ENCODE results near the gene AP1S1. TPM values are rescaled to one million over a fixed set of nuclear protein-coding genes. Genes with fewer than 3 reads are reported as not detected.

AP1S1 gene
- total RNA-seq, 3 donors from 2014 or later, result 32.3 to 83.6 (median 63.9) TPM

DNA sequence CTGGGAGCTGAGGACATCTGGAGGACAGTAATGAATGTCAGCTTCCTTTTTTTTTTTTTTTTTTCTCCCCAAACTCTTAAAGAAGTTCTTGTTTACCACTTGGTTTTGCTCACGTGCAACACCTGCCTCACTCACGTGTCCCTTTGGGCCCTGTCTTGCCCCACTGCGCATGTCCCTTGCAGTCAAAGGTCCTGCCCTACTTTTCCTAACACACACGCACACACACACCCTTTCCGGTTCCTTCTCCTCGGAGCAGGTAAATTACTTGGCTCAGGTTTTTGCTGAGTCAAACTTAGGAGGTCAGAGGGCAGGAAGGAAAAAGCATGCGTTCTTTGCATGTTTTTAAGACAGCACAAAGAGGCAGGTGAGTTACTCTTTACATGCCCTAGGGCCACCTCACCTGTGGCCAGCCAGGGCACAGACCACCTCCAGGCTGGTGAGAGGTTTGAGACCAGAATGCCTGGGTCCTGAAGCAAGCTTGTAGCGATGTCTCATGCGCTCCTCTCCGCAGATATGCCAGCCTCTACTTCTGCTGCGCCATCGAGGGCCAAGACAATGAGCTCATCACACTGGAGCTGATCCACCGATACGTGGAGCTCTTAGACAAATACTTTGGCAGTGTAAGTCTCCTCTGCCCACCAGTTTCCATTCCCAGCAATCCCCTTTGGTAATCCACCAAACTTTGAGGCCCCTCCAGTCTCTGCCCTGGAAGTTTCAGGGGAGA is 2.8 kb downstream of the AP1S1 start:
- intact Hi-C loops (cut with DNase I, micrococcal nuclease), result loop anchor here in 1 of 2 donors (10.0 kb wide), 1 partner anchor 128 kb away; no protein-coding TSS in a partner anchor
- no peak for TF ChIP-seq CTCF (IDR thresholded peaks at IDR 0.05)
- H3K9me3 ChIP-seq, result no peaks in the 10 kb centered on the region
- ATAC-seq (peak; percentile 70), DNase-seq (peak in 2 of 3 donors; percentile 70 to 71)
- no peaks in the 10 kb centered on the region for H3K36me3 ChIP-seq (ENCODE audit: low read depth)
- peaks cover 9% of the 10 kb centered on the region for H3K4me1 ChIP-seq (ENCODE audit: low read depth)
- H3K4me3 ChIP-seq, result no peak overlapping the region

DNA sequence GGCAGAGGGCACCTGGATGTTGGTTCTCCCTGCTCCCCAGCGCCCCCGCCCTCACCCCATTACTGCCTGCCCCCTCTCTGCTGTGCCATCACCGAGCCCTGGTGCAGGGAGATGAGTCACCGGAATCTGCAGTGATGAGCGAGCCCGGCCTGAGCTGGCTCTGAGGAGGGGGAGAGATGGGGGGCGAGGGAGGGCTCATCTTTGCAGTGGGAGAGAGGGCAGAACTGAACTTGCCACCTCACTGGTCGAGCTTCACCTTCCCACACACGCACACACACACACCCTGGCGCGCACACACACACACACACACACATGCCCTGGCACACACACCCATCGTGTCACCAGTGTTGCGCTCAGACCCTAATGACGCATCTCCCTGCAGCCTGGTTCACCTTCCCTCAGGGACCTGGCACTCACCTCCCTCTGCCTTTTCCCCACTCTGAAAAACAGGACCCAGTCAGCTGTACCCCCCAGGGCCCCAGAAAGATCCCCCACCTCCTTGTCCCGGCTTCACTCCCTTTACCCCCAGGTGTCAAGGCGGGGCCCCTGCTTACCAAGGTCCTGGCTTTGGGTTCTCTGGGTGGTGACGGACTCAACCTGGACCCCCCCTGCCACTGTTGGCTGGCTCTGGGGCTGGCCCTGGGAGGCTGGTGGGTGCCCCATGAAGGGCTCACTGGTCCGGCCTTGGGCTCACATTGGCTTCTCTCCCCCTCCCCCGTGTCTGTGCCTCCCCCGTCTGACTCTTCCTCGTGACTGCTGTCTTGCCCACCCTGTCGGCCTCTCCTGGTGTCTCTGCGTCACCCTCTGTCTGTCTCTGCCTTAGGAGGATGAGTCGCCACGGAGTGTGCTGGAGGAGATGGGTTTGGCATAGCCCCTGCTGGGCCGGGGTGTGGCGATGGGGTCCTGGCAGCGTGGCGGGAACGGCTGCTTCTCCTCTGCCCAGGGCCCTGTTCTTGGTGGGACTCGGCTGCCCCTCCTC is 5.7 kb downstream of the AP1S1 start:
- H3K36me3 ChIP-seq (ENCODE audit: low read depth), result no peaks in the 10 kb centered on the region
- H3K4me1 ChIP-seq (ENCODE audit: low read depth), result peaks cover 32% of the 10 kb centered on the region
- TF ChIP-seq CTCF (IDR thresholded peaks at IDR 0.05), result no peak
- intact Hi-C loops (cut with DNase I, micrococcal nuclease), result loop anchor here in 1 of 2 donors (10.0 kb wide), 1 partner anchor 125 kb away; no protein-coding TSS in a partner anchor
- no peaks in the 10 kb centered on the region for H3K9me3 ChIP-seq
- ATAC-seq (no peak), DNase-seq (no peak)
- no peak overlapping the region for H3K4me3 ChIP-seq

DNA sequence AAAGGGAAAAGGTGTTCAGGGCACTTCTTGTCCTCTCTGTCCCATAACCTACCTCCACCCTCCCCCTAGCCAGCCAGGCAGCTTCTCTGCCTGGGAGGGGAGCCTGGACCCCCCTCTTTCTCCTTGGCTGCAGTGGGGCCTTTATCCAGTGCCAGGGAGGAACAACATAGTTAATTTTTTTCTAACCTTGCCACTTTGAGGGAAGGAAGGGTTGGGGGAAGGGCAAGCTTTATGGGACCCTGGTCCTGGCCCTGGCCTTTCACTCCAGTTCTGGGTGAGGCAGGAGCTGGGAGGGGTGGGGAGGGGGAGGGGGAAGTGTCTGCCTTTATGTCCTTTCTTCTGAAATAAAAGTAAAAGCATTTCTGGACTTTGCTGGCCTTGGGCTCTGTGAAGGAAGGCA is 6.6 kb downstream of the AP1S1 start:
- intact Hi-C loops (cut with DNase I, micrococcal nuclease), result no loop called here
- H3K9me3 ChIP-seq, result no peaks in the 10 kb centered on the region

GRCh38 chr7:101161692-101162471 is 7.6 kb downstream of the AP1S1 start:
- intact Hi-C loops (cut with DNase I, micrococcal nuclease), result no loop called here

More for the DNA sequence above, 6.6 kb downstream of the AP1S1 start:
- DNase-seq, result no peak
- ATAC-seq, result peak; percentile 15
- H3K4me3 ChIP-seq, result no peak overlapping the region
- TF ChIP-seq CTCF (IDR thresholded peaks at IDR 0.05), result no peak
- no peaks in the 10 kb centered on the region for H3K36me3 ChIP-seq (ENCODE audit: low read depth)
- peaks cover 36% of the 10 kb centered on the region for H3K4me1 ChIP-seq (ENCODE audit: low read depth)

More at GRCh38 chr7:101161692-101162471, 7.6 kb downstream of the AP1S1 start:
- TF ChIP-seq CTCF (IDR thresholded peaks at IDR 0.05), result no peak
- Histone ChIP-seq H3K36me3 (ENCODE audit: low read depth) (no peaks in the 10 kb centered on the region), H3K4me3 (no peak overlapping the region), H3K4me1 (ENCODE audit: low read depth) (peaks cover 38% of the 10 kb centered on the region), H3K9me3 (no peaks in the 10 kb centered on the region)
- DNase-seq, result no peak
- ATAC-seq, result no peak

Measured in mucosa of descending colon (tissue), 3 donors.